ENCODE data around the gene GNRHR.

The GNRHR gene

DNA sequence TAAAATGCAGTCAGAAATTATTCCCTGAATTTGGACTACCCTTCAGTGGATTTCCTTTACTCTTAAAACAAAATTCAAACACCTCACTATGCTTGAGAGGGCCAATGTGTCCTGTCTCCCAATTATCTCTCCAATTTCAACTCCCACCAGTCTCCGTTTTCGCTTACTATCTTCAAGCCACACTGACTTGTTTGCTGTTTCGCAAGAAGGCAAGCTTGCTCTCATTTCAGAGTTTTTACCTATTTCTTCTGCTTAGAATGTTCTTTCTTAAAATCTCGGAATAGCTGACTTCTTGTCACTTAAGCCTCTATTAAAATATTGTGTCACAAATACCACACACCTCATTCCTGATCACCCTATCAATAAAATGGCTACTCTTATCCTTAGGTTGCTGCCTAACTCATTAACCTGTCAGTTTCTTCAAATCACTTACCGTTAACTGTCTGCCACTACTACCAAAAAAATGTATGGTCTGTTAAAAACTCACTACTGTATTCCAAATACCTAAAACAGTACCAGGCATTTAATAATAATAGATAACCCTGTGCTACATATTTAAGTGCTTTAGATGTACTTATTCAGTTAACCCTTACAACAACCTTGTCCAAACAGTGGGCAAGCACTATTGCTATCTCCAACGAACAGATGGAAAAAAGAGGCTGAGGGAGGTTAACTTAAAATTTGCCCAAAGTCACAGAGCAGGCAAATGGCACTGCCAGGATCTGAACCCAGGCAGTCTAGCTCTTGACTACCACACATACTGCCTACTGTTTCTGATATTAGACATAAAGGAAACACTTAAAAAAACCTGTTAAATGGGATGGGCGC is 56.1 kb downstream of the GNRHR start:
- Histone ChIP-seq H3K4me1 (peaks cover 0 to 14% (median 7%) of the 10 kb centered on the region in 4 donors), H3K36me3 (peaks cover 0 to 6% (median 1%) of the 10 kb centered on the region in 3 donors), H3K9me3 (no peaks in the 10 kb centered on the region), H3K4me3 (no peak overlapping the region), H3K27ac (no peak overlapping the region), H3K27me3 (no peaks in the 10 kb centered on the region)
- intact Hi-C loops (cut with DNase I; ENCODE audit: low total_unique reads): no loop called here
- DNase-seq: no peak
- TF ChIP-seq, protein P1, sequence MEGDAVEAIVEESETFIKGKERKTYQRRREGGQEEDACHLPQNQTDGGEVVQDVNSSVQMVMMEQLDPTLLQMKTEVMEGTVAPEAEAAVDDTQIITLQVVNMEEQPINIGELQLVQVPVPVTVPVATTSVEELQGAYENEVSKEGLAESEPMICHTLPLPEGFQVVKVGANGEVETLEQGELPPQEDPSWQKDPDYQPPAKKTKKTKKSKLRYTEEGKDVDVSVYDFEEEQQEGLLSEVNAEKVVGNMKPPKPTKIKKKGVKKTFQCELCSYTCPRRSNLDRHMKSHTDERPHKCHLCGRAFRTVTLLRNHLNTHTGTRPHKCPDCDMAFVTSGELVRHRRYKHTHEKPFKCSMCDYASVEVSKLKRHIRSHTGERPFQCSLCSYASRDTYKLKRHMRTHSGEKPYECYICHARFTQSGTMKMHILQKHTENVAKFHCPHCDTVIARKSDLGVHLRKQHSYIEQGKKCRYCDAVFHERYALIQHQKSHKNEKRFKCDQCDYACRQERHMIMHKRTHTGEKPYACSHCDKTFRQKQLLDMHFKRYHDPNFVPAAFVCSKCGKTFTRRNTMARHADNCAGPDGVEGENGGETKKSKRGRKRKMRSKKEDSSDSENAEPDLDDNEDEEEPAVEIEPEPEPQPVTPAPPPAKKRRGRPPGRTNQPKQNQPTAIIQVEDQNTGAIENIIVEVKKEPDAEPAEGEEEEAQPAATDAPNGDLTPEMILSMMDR (IDR thresholded peaks at IDR 0.05): no peak

DNA sequence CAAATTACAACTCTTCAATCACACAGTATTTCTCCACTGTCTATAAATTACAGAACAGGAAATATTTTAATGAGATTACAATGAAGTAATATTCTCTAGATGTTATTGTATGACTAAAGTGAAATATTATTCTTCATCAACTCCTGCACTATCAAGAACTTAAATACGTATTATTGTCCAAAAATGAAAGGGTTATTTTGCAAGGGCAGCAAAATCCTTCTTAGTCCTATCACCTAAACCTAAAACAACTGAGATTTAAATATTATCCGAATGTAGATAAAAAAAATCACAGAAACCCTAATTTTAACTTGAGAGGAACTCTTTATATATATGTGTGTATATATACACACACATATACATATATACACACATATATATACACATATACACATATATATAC is 58.1 kb downstream of the GNRHR start:
- Histone ChIP-seq H3K27ac (no peak overlapping the region), H3K9me3 (peaks cover 0 to 6% (median 0%) of the 10 kb centered on the region in 3 donors), H3K4me3 (no peak overlapping the region), H3K36me3 (peaks cover 15 to 25% (median 17%) of the 10 kb centered on the region in 3 donors), H3K4me1 (peaks cover 0 to 8% (median 3%) of the 10 kb centered on the region in 4 donors), H3K27me3 (no peaks in the 10 kb centered on the region)
- intact Hi-C loops (cut with DNase I; ENCODE audit: low total_unique reads): no loop called here
- TF ChIP-seq, protein P1 (IDR thresholded peaks at IDR 0.05): no peak
- DNase-seq: no peak

DNA sequence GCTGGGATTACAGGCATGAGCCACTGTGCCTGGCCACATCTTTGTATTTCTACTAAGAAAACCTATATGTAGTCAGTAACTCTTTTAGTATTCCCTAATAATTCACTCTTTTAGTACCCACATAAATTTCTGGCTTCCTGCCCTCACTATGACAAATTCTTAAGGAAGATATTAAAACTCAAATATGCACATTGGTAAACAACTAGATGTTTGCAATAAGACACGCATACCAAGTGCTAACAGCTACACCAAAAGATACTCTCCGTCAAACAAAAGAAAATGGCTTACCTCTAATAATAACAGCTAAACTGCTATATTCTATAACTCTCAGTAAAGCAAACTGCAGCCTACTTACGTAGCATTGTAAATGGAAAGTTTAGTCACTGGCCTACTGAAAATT is 59.5 kb downstream of the GNRHR start:
- Histone ChIP-seq H3K9me3 (peaks cover 0 to 6% (median 0%) of the 10 kb centered on the region in 3 donors), H3K4me1 (peaks cover 0 to 2% (median under 1%) of the 10 kb centered on the region in 4 donors), H3K36me3 (peaks cover 15 to 25% (median 17%) of the 10 kb centered on the region in 3 donors), H3K27me3 (no peaks in the 10 kb centered on the region), H3K27ac (no peak overlapping the region), H3K4me3 (no peak overlapping the region)
- TF ChIP-seq, protein P1 (IDR thresholded peaks at IDR 0.05): no peak
- DNase-seq: no peak
- intact Hi-C loops (cut with DNase I; ENCODE audit: low total_unique reads): no loop called here

DNA sequence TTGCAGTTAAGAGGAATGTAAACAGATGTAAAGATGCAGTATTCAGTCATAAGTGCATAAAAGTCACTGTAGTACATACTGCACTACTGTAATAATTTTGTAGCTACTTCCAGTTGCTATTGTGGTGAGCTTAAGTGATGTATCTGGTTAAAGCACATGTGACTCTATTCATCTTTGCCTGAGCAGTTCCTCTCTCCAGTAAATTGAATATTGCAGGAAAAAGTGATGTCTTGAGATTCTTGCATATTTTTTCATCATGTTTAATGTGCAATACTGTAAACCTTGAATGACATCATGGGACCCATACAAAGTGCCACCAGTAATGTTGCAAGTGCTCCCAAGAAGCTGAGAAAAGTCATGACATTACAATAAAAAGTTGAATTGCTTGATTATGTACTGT is 62.9 kb downstream of the GNRHR start:
- Histone ChIP-seq H3K27me3 (no peaks in the 10 kb centered on the region), H3K4me1 (no peaks in the 10 kb centered on the region), H3K27ac (no peak overlapping the region), H3K36me3 (peaks cover 15 to 25% (median 20%) of the 10 kb centered on the region in 3 donors), H3K9me3 (peaks cover 0 to 6% (median 0%) of the 10 kb centered on the region in 3 donors), H3K4me3 (no peak overlapping the region)
- TF ChIP-seq, protein P1 (IDR thresholded peaks at IDR 0.05): no peak
- intact Hi-C loops (cut with DNase I; ENCODE audit: low total_unique reads): no loop called here
- DNase-seq: no peak
